Urothelium cell line (cell line): Measurements from ENCODE around the gene CAV1.

Experiments
- DNase-seq: peaks from one replicate; pipeline ENCODE4 v3.0.0; 2011; ENCODE audit warnings: low spot score, mixed read lengths
- FAIRE-seq: peaks from 2 replicates; lab custom pipeline; 2011; peaks lifted over from hg19 to GRCh38; lab: Jason Lieb, UNC

CAV1 gene

GRCh38 chr7:116502201-116503096 lies 22.4 kb upstream of the CAV1 start:
- DNase-seq: no peak
- no peak for FAIRE-seq

DNA sequence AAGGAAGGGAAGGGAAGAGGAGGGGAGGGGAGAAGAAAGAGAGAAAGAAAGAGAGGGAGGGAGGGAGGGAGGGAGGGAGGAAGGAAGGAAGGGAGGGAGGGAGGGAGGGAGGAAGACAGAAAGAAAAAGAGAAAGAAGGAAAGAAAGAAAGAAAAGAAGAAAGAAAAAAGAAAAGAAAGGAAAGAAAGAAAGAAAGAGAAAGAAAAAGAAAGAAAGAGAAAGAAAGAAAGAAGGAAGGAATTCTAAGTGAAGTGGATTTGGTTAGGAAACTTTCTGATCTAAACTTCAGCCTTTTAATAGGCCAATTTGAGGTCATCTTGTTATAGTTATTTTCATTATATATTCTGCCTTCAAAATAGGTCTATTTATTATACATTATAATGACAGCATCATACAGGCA lies 21.0 kb upstream of the CAV1 start:
- no peak for FAIRE-seq

DNA sequence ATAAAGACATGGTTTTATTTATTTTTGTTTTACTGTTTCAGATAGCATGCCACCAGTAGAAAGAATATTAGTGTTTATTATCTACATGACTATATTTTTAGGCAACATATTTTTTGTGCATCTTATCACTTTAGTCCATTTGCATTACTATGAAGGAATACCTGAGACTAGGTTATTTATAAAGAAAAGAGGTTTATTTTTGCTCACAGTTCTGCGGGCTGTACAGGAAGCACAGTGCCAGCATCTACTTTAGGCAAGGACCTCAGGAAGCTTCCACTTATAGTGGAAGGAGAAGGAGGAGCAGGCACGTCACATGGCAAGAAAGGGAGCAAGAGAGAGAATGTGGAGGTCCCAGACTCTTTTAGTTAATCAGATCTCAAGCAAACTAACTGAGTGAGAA lies 19.6 kb upstream of the CAV1 start:
- DNase-seq (no peak), FAIRE-seq (no peak)

More for the DNA sequence above, 21.0 kb upstream of the CAV1 start:
- no peak for DNase-seq

DNA sequence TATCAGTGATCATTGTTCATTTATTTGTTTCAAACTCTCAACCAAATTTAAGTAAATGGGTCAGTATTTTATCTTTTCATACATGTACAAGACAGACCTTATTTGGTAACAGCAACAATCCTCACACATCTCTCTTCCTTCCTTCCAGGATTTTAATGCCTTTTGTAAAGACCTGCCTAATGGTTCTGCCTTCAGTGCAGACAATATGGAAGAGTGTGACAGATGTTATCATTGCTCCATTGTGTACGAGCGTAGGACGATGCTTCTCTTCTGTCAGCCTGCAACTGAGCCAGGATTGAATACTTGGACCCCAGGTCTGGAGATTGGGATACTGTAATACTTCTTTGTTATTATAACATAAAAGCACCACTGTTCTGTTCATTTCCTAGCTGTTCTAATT lies 19.0 kb upstream of the CAV1 start:
- FAIRE-seq: no peak

GRCh38 chr7:116509982-116510579 lies 14.8 kb upstream of the CAV1 start:
- DNase-seq: no peak
- no peak for FAIRE-seq

More for the DNA sequence above, 19.0 kb upstream of the CAV1 start:
- DNase-seq: no peak

DNA sequence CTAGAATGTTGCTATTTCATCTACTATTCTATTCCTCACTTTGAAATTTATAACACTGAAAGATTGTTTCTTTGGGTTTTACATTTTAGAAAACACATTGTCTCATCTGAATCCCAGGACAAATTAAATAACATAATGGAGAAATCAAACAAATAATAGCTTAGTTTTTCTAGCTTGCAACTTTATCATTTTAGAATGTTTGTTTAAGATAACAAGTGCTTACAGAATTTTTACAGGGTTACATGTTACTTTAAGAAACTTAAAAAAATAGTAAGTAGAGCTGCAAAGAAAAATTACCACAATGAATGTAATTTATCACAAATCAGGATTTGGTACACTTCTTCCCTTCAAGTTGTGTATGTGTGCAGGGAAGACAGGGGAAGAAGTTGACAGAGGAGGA lies 14.0 kb upstream of the CAV1 start:
- no peak for FAIRE-seq

DNA sequence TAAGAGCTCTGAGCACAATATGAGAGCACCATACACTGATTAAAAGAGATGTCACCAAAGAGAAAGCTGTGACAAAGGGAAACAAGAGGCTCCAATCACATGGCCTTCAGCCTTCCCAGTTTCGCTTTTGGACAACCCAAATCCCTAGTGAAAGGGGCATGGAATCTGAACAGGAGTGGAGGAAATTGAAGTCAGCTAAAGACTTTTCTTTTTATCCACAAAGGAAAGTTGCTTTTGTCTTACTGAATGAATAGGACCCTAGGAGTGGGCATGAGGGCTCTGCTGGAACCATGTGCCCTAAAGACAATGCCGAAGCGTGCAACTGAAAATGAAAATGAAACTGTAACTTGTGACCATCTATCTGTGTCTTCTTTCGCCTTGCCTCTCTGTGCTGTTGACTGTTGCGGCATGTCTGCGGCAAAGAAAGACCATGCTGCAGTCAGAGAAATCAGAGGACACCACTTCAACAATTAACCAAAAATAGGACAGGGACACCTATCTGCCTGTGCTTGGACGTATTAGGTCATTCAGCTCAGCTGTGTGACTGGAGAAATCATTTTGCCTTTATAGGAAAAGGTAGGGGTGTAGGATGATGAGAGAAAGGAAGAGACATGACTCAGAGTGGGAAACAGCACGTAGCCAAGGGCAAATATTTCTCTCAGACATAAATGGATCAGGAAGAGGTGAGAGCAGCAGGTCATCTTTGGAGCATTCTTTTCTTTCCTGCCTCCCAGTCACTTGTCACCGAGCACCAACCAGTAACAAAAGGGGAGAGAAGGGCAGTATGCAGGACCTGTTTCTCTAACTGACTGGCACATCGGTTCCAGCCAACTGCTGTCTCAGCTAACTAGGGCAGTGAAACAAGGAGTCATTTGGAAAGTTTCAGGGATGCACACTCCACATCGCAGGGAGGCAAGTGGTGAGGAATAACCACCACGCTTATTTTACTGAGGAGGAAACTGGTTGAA lies 13.0 kb upstream of the CAV1 start:
- FAIRE-seq: peak; percentile 32
- peak; percentile 11 for DNase-seq

More for the DNA sequence above, 14.0 kb upstream of the CAV1 start:
- DNase-seq: no peak

DNA sequence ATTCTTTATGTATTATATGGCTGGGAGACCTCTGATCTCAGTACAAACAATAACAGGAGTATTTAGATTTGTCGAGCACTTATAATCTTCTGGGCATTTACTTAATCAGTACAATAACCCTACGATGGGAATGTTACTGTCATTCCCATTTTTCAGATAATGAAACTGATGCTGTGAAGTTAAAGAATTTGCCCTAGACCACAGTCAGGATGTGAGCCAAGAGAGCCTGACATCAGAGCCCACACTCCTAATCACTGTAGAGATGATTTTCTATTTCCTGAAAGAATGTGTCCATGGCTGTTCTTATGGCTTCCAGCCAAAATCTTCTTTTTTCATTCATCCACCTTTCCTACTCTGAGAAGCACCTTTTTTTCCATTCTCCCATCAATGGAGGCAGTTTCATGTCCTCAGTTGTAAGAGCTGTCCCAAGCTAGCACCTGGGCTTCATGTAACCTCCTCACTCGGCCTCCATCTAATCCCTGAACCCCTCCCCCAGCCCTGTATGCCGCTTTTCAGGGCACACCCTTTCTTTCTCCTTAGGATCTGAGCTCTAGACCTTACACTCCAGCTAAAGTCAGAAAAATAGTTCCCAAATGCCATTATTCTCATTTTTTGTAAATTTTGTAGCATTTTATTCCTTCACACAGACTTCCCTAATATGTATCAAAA lies 12.2 kb upstream of the CAV1 start:
- FAIRE-seq (no peak), DNase-seq (peak; percentile 22)

- DNase-seq (no peak), FAIRE-seq (no peak)
Measured at GRCh38 chr7:116515584-116515983, 9.3 kb upstream of the CAV1 start.

DNA sequence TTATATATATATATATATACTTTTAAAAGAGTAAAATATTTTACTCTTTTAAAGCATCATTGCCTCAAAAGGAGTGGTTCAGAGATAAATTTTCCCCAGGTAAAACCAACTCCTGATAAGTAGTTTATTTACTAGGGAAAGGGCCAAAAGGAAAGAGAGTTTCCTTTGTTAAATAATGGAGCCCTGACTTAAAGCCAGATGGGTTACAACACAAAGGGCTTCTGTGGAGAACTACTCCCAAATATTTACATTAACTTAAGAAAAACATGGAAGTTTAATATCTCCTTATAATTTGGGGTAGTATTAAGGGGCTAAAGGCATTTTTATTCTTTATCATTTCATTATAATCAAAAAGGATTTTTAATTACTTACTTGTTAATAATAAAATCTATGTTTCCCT lies 8.5 kb upstream of the CAV1 start:
- FAIRE-seq: no peak
- no peak for DNase-seq

DNA sequence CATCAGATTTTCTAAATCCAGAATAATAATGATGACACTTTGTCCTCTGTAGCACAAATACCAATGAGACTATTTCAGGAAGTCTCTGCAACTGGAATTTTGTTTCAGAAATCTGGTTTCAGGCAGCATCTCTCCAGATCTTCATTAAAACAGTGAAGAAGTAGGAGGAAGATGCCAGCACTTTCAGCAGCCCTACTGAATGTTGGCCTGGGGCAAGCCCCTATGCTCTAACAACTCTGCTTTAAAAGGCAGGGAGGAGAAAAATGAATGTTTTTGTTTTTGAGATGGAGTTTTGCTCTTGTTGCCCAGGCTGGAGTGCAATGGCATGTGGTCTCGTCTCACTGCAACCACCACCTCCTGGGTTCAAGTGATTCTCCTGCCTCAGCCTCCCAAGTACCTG lies 7.2 kb upstream of the CAV1 start:
- no peak for DNase-seq
- no peak for FAIRE-seq

- FAIRE-seq (no peak), DNase-seq (no peak)
Measured at GRCh38 chr7:116518961-116519360, 5.9 kb upstream of the CAV1 start.

GRCh38 chr7:116521046-116521664 lies 3.7 kb upstream of the CAV1 start:
- DNase-seq (no peak), FAIRE-seq (no peak)

DNA sequence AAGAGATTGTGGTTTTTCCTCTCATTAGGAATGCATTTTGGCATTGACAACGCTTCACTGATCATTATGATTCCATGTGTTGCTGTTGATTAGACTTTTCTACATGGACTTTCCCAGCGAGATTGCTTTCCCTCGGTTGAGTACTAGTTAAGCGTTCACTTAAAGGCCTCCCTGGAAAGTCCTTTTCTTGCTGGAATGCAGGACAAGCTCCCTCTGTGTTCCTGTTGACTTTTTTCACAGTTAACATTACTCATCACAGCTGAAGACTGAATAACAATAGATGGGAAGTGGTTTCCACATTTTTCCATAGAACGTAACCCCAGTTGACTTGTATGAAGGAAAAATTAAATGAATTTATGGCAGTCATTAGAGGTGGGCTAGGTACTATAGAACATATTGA lies 2.6 kb upstream of the CAV1 start:
- peak; percentile 61 for DNase-seq
- FAIRE-seq: no peak

GRCh38 chr7:116524221-116524608 lies 621 bp upstream of the CAV1 start:
- DNase-seq (no peak), FAIRE-seq (no peak)

DNA sequence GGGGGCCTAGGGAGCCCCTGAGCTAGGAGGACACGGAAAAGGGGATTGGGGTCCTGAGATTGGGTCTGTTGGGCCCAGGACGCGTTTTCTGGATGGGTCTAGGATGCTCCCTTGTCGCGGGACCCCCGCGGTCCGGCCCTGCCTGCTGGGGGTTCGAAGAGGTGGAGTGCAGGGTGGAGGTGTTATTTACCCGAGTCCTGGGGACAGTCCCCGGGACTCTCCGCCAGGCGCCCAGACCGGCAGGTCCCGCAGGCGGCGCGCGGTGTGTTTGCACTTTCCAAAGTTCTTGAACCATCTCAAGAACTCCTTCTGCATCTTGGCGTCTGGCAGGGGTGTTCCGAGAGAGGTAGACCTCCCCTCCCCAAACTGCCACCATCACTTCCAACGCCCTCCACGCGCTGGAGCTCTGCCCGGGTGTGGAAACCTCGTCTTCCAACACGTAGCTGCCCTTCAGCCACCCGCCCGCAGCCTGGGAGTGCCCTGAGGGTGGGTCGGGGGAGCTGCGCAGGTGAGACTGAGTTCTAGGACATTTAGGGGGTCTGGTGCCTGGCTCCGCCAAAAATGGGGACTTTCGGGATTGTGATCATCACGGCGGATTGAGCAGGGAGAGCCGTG lies 569 bp downstream of the CAV1 start:
- no peak for FAIRE-seq
- peak; percentile 17 for DNase-seq

DNA sequence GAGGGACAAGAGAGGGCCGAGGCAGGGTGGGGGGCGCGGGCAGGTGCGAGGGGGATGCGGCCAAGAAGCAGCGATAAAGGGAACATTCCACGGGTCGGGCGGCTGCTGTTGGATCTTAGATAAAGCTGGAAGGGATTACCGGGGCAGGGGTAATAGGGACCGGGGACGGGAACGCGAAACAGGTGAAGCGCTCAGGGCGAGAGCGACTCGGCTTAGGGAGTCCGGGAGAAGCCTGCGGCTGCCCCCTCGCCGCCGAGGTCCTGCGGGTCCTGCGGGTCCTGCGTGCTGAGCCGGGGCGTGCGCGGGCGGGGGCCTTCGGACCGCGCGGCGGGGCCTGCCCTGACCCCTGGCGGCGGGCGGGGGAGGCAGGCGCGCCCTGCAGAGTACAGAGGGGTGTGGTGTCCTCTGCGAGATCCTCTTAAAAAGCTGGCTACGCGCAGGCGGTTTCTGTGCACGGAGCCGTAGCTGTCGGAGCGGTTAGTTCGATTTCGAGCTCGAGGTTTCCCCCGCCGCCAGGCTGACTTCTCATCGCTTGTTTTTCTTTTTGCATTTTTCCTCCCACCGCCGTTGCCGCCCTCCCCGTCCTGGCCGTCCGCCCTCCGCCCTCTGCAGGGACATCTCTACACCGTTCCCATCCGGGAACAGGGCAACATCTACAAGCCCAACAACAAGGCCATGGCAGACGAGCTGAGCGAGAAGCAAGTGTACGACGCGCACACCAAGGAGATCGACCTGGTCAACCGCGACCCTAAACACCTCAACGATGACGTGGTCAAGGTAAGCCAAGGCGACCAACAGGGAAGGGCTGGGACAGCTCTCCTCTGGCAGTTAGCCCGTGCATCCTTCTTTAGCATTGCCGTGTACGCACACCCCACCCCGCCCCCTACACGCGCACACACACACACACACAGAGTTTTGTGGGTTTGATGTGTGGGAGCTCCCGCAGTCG lies 1.4 kb downstream of the CAV1 start:
- peak; percentile 80 for DNase-seq
- no peak for FAIRE-seq

DNA sequence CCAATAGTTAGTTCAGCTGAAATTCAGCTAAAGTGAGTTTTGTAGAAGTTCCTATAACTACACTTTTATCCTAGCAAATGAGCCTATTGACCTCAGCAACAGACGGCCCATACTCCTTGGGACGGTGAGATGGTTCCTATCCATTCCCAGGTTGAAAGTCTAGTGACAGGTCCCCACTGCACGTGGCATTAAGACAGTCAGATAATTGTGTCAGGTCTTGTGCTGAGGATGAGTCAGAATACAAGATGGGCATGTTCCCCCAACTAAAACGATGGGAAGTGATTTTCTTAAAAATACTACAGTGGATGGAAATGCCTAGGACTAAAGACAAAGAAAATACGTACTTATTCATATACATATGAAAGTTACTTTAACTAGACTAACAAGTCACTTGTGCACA lies 2.1 kb downstream of the CAV1 start:
- FAIRE-seq (no peak), DNase-seq (no peak)

DNA sequence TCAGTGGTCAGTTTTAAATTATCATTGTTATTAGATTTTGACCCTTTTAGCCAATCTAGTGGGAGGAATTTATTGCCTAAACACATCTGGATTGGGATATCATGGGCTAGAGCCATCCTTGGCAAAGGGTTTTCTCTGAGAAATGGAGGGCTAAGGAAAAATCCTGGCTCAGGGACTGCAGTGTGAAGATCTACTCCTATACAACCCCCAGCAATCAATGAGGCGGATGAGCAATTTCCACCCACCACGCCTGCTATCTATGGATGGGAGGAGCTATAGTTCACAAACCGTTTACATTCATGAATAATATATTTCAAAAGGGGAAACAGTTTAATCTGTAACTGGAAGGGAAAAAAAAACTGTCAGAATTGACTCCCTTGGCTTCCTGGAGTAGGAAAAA lies 2.7 kb downstream of the CAV1 start:
- FAIRE-seq (no peak), DNase-seq (no peak)
